Lung (tissue), 12 donors: ENCODE results near the gene LTBP1. TPM values are rescaled to one million over a fixed set of nuclear protein-coding genes. Genes with fewer than 3 reads are reported as not detected.
A peak's percentile ranks its signal among the peaks of the same experiment; 100 is the strongest.

ENCODE experiments used
- ATAC-seq: fragments of 200-7000 bp; cut with Tn5 transposase; one replicate; pipeline ENCODE4 v1.9.1; 2020; ENCODE audit warnings: moderate number of reproducible peaks; ENCODE audit not compliant: insufficient read depth, low FRiP score
- DNase-seq, 3 donors: peaks; one replicate each; pipeline ENCODE4 v3.0.0-alpha.2; 2013 to 2017
- H3K27ac ChIP-seq, 2 donors: one replicate each; pipeline ENCODE4 v1.5.1; 2013; ENCODE audit warnings: mild to moderate bottlenecking in 2 of 2, moderate library complexity in 2 of 2, control low read depth in 1 of 2, inconsistent platforms in 1 of 2, low read depth in 1 of 2, low read length in 1 of 2
- H3K27me3 ChIP-seq, 3 donors: one replicate each; pipeline ENCODE4 v1.5.1; 2013; ENCODE audit warnings: low read length in 2 of 3; ENCODE audit not compliant: control insufficient read depth in 3 of 3, insufficient read depth in 3 of 3
- H3K36me3 ChIP-seq, 4 donors: one replicate each; pipeline ENCODE4 v1.5.1; 2013; ENCODE audit warnings: low read length in 4 of 4, mild to moderate bottlenecking in 1 of 4, moderate library complexity in 1 of 4; ENCODE audit not compliant: control insufficient read depth in 4 of 4, insufficient read depth in 4 of 4
- H3K4me1 ChIP-seq, 5 donors: one replicate each; pipeline ENCODE4 v1.5.1; 2013; ENCODE audit warnings: low read length in 5 of 5, mild to moderate bottlenecking in 2 of 5, moderate library complexity in 1 of 5; ENCODE audit not compliant: control insufficient read depth in 5 of 5, insufficient read depth in 5 of 5
- H3K4me3 ChIP-seq: one replicate; pipeline ENCODE4 v1.5.1; 2013; ENCODE audit warnings: mild to moderate bottlenecking, control low read depth, moderate library complexity
- H3K9ac ChIP-seq, 2 donors: one replicate each; pipeline ENCODE4 v1.5.1; 2013; ENCODE audit warnings: low read length in 2 of 2, control low read depth in 1 of 2; ENCODE audit not compliant: insufficient read depth in 1 of 2
- H3K9me3 ChIP-seq, 4 donors: one replicate each; pipeline ENCODE4 v1.5.1; 2013; ENCODE audit warnings: low read length in 3 of 4, mild to moderate bottlenecking in 1 of 4, moderate library complexity in 1 of 4; ENCODE audit not compliant: control insufficient read depth in 4 of 4, insufficient read depth in 3 of 4
- WGBS, 2 donors: extraction: QIAGEN DNeasy Blood & Tissue Kit; methylation state at CpG; one replicate each; pipeline ENCODE4 v1.1.7; 2013; 5-methylcytosine and 5-hydroxymethylcytosine counted together
- polyA plus RNA-seq, 2 donors: library from polyadenylated mRNA; stranded (reverse); fragments of 200-250 nt; gene quantifications; one replicate each; pipeline ENCODE4 v1.2.1, GENCODE V29; 2013
- total RNA-seq, 2 donors: library from RNA; depleted of rRNA in 1 of 2; stranded (reverse); fragments of >200 nt in 1 of 2; gene quantifications; one replicate each; pipeline ENCODE4 v1.2.1, GENCODE V29; 2014 to 2021
- TF ChIP-seq, protein P1 (sequence below): IDR thresholded peaks from 2 replicates; pipeline ENCODE4 v1.5.1; 2012; ENCODE audit warnings: mild to moderate bottlenecking; ENCODE audit errors: control extremely low read depth, extremely low read depth
- donor health status: control.
- donor health status: control.
- donor health status: Bipolar disorder and iron deficiency.
- donor health status: healthy.
- donor health status: DM: yes; HTN: yes; CAD: no.

LTBP1 gene
- total and polyA plus RNA-seq, 4 donors: 8.8 to 57.4 (median 28.6) TPM

- Histone ChIP-seq H3K9me3 (no peaks in the 10 kb centered on the region), H3K9ac (no peak overlapping the region)
- no peak for ATAC-seq
Measured at GRCh38 chr2:33130544-33130943, 183.8 kb downstream of the LTBP1 start.

DNA sequence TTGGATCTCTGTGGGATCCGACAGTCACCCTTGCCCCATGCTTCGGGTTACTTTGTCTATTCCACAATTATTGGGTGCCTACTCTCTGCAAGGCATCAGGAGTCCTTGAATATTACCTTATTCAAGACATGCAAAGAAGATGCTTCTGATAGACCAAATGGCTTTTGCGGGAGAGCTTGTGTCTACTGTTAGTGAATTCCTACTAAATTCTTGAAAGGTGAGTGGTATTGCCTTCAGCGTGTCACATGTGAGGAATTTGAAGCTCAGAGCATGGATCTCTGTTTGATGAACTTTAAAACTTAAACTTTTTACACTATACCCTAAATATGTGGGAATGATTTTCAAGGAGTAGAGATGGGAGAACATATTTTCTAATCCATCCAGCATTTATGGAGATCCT lies 184.4 kb downstream of the LTBP1 start:
- Histone ChIP-seq H3K4me3 (no peak overlapping the region), H3K36me3 (no peaks in the 10 kb centered on the region), H3K4me1 (peaks cover 4 to 43% (median 13%) of the 10 kb centered on the region in 5 donors), H3K27ac (no peak overlapping the region), H3K9me3 (no peaks in the 10 kb centered on the region), H3K9ac (no peak overlapping the region), H3K27me3 (no peaks in the 10 kb centered on the region)
- TF ChIP-seq, protein P1, sequence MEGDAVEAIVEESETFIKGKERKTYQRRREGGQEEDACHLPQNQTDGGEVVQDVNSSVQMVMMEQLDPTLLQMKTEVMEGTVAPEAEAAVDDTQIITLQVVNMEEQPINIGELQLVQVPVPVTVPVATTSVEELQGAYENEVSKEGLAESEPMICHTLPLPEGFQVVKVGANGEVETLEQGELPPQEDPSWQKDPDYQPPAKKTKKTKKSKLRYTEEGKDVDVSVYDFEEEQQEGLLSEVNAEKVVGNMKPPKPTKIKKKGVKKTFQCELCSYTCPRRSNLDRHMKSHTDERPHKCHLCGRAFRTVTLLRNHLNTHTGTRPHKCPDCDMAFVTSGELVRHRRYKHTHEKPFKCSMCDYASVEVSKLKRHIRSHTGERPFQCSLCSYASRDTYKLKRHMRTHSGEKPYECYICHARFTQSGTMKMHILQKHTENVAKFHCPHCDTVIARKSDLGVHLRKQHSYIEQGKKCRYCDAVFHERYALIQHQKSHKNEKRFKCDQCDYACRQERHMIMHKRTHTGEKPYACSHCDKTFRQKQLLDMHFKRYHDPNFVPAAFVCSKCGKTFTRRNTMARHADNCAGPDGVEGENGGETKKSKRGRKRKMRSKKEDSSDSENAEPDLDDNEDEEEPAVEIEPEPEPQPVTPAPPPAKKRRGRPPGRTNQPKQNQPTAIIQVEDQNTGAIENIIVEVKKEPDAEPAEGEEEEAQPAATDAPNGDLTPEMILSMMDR: no peak
- ATAC-seq (no peak), DNase-seq (no peak)
- 97% methylated on average over 4 of the region's 4 CpGs for WGBS, 2 donors

More at GRCh38 chr2:33130544-33130943, 183.8 kb downstream of the LTBP1 start:
- Histone ChIP-seq H3K27ac (no peak overlapping the region), H3K4me1 (peaks cover 4 to 37% (median 13%) of the 10 kb centered on the region in 5 donors), H3K36me3 (no peaks in the 10 kb centered on the region), H3K4me3 (no peak overlapping the region), H3K27me3 (no peaks in the 10 kb centered on the region)
- 66 to 69% methylated on average over 6 of the region's 6 CpGs for WGBS, 2 donors
- TF ChIP-seq, protein P1: no peak
- no peak for DNase-seq

DNA sequence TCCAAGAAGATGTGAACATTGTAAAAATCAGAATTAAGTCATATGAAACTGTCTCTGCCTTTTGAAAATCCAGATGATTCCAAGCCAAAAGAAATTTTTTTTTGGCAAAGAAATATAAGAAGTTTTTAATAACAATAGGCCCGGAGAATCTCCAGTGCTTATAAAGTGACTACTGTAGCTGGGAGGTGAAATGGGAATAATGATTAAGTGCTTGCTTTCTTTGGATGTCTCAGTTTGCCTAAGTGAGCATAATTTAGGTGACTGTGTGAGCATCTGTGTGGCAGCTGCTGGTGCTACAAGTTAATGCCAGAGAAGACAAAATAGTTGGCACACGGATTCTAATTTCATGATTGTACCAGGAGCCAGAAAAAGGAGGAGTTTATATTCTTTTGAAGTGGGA lies 185.0 kb downstream of the LTBP1 start:
- Histone ChIP-seq H3K9ac (no peak overlapping the region), H3K9me3 (no peaks in the 10 kb centered on the region), H3K4me1 (peaks cover 4 to 49% (median 13%) of the 10 kb centered on the region in 5 donors), H3K27me3 (no peaks in the 10 kb centered on the region), H3K4me3 (no peak overlapping the region), H3K27ac (no peak overlapping the region), H3K36me3 (no peaks in the 10 kb centered on the region)
- WGBS, 2 donors: 35 to 46% methylated on average over 2 of the region's 2 CpGs
- TF ChIP-seq, protein P1: no peak
- ATAC-seq: no peak
- DNase-seq: peak in 1 of 3 donors; percentile 44

GRCh38 chr2:33133454-33133952 lies 186.8 kb downstream of the LTBP1 start:
- Histone ChIP-seq H3K4me1 (peaks cover 6 to 59% (median 13%) of the 10 kb centered on the region in 5 donors), H3K9me3 (no peaks in the 10 kb centered on the region), H3K27ac (peak overlapping the region; percentile 60 to 86), H3K27me3 (no peaks in the 10 kb centered on the region), H3K9ac (peak overlapping the region in 1 of 2 donors; percentile 60), H3K4me3 (no peak overlapping the region), H3K36me3 (no peaks in the 10 kb centered on the region)
- TF ChIP-seq, protein P1: no peak
- ATAC-seq (peak; percentile 23), DNase-seq (peak; percentile 69 to 95 (median 91))
- WGBS, 2 donors: 38 to 40% methylated on average over 7 of the region's 7 CpGs
